Smooth muscle cell of the brain vasculature (primary cell): ENCODE results near the gene THPO.
A peak's percentile ranks its signal among the peaks of the same experiment; 100 is the strongest.

ENCODE experiments used
- DNase-seq: peaks from one replicate; pipeline ENCODE4 v3.0.0-alpha.2; 2012; ENCODE audit warnings: low read depth, low spot score

THPO gene

GRCh38 chr3:184377882-184378445 is at the start of gene THPO:
Gene THPO (minus strand): TSS chr3:184378207. CDS start chr3:184376259, 1,948 bp downstream.
- DNase-seq, result no peak

- DNase-seq, result no peak
Measured at GRCh38 chr3:184426691-184427141, 48.7 kb upstream of the THPO start.

DNA sequence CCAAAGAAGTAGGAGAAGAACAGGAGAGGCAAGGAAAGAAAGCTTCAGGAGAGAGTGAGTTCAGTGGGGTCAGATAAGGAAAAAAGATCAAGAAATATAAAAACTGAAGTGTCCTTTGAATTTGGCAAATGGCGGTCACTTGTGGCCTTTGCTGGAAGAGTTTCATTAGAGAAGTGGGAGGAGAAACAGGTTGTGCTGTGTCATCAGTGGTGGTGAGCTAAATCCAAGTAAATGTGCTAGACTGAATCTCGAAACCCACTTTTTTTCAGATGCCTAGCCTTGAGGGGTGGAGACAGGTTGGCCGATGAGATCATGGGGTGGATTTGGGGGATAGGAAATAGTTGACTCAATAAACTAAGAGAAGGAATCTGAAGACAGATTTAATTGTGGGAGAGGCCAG is 45.6 kb upstream of the THPO start:
- no peak for DNase-seq

DNA sequence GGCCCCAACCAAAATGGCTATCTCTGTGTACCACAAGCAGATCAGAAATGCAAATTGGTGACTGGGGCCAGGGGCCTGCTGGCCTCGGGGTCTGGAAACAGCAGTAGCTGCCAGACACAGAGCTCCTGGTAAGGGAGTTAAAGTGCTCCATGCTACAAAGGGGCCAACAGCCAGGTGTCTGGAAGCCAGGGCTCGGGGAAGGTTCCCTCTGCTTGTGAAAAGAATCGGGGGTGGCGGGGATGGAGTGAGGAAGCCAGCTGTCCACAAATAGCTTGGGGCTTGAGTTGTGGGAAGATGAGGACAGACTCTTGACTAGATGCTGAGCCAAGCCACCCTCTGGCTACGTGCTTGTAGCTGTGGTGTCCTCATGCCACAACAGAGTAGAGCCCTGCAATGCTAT is 41.2 kb upstream of the THPO start:
- no peak for DNase-seq

DNA sequence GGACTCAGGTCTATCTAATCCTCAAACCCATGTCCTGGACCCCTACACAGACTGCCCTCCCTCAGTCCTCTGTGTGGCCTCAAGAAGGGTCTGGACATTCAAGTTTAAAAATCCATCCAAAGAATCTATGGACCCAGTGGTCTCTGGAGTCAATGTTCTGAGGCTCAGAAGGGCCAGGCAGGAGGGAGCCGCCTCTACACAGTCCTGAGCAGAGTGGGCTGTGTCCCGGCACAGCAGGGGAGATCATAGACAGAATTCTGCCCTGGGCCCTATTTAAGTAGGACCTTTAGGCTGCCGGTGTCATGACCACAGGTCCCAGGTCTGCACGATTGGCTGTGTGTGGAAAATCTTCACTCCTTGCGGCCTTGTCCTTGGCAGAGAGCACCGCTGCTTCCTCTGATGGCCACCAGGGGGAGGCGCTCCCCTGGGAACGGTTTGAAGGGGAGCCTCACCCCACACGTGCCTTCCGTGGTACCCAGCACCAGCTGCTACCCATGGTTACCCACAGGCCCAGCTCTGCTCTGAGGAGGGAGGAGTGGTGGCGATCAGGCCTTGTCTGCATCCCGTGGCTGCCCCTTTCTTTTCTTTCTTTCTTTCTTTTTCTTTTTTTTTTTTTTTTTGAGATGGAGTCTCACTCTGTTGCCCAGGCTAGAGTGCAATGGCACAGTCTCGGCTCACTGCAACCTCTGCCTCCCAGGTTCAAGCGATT is 39.8 kb upstream of the THPO start:
- DNase-seq, result no peak

GRCh38 chr3:184415203-184415490 is 37.1 kb upstream of the THPO start:
- DNase-seq, result no peak

DNA sequence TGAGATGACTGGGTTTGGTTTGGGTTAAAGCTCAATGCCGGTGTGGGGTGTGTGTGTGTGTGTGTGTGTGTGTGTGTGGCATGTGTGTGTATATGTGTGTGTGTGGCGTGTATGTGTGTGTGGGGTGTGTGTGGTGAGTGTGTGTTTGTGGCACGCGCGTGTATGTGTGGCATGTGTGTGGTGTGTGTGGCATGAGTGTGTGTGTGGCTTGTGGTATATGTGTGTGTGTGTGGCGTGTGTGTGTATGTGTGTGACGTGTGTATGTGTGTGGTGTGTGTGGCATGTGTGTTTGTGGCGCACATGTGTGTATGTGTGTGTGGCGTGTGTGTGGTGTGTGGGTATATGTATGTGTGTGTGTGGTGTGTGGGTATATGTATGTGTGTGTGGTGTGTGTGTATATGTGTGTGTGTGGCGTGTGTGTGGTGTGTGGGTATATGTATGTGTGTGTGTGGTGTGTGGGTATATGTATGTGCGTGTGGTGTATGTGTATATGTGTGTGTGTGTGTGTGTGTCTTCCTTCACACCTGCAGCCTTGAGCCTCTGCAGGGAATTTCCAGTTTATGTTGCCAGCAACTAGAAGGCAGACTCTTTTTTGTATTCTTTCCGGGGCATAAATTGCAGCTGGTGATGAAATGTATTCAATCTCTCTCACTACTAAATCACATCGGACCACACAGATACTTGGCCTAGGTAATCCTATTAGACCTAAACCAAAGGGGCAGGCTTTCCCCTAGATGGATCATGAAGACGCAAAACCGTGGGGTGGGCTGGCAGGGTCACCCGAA is 36.6 kb upstream of the THPO start:
- no peak for DNase-seq

DNA sequence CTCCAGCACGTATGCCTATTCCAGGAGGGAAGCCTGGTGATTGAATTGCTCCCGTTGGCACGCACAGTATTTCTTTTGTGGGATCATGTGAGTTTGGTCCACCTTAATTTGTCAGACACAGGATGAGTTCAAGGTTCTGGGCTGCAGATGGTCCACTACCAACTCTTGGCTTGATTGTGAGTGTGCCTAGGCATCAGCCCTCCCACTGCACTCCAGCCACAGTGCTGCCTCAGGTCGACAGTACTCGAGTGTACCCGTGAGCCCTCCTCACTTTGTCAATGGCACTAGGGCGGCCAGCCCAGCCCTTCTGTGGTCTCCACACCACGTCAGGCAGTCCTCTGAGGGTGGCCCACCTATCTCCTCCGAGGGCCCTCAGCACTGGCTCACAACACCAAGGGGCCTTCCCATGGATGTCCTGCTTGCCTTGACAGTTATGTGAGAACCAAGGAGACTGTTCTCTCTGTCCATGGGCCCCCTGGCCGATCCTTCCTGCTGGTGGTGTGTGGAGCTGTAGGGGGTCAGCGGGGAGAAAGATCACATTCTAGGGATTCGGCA is 32.0 kb upstream of the THPO start:
- DNase-seq, result no peak

DNA sequence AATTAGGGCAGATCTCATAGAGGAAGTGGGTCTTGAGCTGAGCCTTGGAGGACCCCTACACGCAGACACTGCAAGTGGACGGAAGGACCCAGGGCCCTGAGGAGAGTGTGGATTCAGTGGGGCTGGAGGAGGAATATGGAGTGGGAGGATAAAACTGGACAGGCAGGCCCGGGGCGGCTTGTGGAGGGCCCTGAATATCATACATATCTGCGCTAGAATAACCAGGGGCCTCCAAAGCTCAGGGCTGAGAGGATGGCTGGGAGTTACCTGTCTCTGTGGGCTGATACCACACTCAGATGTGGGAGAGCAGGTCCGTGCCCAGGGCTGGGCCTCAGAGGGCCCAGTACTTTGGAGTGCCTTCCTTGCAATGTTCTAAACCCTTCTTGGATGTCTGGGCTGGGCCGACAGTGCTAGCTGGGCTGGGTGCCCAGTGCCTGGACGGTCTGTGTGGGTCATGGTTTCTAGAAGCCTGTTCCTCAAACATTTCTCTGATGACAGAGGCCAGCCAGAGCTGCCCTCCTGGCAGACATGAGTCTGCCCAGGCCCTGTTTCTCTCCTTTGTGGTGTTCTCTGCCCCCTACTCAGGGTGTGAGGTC is 31.4 kb upstream of the THPO start:
- no peak for DNase-seq

GRCh38 chr3:184405075-184406030 is 27.3 kb upstream of the THPO start:
- no peak for DNase-seq

GRCh38 chr3:184399410-184399809 is 21.4 kb upstream of the THPO start:
- DNase-seq, result peak; percentile 75

- no peak for DNase-seq
Measured at GRCh38 chr3:184395320-184395660, 17.3 kb upstream of the THPO start.

GRCh38 chr3:184391266-184391665 is 13.3 kb upstream of the THPO start:
- no peak for DNase-seq

DNA sequence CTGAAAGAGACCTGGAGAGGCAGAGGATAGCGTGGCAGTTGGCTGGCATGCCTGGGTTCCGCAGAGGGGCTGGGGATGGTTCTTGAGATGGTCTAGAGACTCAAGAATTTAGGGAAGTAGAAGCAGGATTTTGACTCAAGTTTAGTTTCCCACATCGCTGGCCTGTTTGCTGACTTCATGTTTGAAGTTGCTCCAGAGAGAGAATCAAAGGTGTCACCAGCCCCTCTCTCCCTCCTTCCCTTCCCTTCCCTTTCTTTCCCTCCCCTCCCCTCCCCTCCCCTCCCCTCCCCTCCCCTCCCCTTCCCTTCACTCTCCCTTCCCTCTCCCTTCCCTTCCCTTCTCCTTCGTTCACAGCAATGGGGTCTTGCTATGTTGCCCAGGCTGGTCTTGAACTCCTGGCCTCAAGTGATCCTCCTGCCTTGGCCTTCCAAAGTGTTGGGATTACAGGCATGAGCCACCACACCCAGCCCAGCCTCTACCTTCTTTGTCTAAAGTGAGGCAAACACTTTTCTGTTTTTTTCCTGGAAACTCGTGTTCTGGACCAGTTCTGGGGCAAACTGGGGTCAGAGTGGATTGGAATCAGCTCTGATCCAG is 12.0 kb upstream of the THPO start:
- no peak for DNase-seq

DNA sequence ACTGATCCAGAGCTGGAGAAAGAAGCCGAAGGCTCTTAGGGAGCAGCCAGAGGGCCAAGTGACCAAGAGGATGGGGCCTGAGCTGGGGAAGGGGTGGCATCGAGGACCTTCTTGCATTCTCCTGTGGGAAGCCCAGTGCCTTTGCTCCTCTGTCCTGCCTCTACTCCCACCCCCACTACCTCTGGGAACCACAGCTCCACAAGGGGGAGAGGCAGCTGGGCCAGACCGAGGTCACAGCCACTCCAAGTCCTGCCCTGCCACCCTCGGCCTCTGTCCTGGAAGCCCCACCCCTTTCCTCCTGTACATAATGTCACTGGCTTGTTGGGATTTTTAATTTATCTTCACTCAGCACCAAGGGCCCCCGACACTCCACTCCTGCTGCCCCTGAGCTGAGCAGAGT is 11.4 kb upstream of the THPO start:
- DNase-seq, result no peak

GRCh38 chr3:184388936-184389230 is 10.9 kb upstream of the THPO start:
- no peak for DNase-seq

DNA sequence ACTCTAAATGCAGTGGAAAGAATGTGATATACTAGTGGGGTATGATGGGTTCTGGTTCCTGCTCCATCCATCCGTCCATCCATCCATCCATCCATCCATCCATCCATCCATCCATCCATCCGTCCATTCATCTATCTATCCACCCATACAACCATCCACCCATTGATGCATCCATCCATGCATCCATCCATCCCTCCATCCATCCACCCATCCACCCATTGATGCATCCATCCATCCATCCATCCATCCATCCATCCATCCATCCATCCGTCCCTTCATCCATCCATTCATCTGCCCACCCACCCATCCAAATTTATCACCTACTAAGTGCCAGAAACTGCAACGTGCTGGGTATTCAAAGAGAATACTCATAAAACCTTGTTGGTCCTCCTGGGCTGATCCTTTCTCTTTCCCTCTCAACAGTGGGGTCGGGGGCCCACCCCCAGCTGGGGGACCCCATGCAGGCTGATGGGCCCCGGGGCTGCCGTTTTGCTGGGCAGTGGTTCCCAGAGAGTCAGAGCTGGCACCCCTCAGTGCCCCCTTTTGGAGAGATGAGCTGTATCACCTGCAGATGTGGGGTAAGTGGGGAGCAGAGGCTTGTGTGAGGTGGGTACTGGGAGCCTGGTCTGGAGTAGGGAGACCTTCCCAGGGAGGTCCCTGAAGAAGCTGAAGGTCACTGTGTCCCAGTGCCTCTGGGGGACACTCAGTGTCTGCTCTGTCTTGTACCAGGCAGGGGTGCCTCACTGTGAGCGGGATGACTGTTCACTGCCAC is 10.3 kb upstream of the THPO start:
- DNase-seq, result no peak

DNA sequence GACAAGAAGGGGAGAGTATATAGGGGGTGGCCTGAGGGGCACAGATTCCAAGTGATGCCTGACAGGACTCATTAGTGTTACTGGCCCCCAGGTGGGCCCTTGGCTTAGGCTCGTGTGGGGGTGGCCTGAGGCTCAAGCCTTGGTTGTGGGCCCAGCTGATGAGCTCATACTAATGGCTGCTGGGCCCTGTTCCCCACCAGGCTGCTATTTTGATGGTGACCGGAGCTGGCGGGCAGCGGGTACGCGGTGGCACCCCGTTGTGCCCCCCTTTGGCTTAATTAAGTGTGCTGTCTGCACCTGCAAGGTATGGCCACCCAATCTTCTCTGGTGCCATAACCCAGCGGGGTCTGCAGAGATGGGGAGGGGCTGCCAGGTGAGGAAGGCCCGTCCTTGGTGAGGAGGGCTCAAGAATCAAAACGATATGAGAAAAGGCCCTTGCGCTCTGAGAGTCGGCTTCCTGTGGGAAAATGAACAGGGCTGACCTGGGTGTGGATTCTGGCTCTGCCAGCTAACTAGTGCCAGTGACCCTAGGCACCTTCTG is 9.2 kb upstream of the THPO start:
- DNase-seq, result no peak

DNA sequence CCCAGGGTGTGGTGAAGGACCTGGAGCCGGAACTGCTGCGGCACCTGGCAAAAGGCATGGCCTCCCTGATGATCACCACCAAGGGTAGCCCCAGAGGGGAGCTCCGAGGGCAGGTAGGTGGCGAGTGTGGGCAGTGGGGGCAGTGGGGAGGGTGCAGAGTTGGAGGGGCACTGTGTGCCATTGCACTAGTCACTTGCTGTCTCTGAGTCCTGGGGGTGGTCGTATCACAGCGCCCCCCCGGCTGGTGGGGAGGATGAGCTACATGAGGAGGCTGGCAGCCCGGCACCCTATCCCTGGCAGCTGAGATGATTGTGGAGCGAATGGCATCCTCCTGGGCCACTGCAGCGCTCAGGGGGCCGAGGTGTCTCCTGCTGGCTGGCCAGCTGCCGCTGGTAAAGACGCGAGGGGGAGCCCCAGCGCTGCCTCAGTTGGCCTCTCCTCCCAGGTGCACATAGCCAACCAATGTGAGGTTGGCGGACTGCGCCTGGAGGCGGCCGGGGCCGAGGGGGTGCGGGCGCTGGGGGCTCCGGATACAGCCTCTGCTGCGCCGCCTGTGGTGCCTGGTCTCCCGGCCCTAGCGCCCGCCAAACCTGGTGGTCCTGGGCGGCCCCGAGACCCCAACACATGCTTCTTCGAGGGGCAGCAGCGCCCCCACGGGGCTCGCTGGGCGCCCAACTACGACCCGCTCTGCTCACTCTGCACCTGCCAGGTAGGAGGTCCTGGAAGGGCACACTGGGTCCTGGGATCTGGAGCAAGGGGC is 8.2 kb upstream of the THPO start:
- no peak for DNase-seq
